Pancreas (tissue), 10 donors: ENCODE results near the gene SLC37A3. TPM values are rescaled to one million over a fixed set of nuclear protein-coding genes. Genes with fewer than 3 reads are reported as not detected.

Experiments used
- ATAC-seq, 4 donors: fragments of 200-7000 bp; cut with Tn5 transposase; one replicate each; pipeline versions ENCODE4 v1.8.0 to v1.9.1; 2020; ENCODE audit warnings: mild to moderate bottlenecking in 4 of 4, moderate library complexity in 4 of 4
- DNase-seq, 6 donors: peaks; one replicate each; pipeline ENCODE4 v3.0.0-alpha.2; 2020
- FAIRE-seq: peaks from 2 replicates; lab custom pipeline; 2012; peaks lifted over from hg19 to GRCh38; lab: Jason Lieb, UNC
- H3K27ac ChIP-seq, 4 donors: fragments of 200-600 bp; sonication (generic); 1 replicate in 3 of 4; 2 replicates in 1 of 4; pipeline versions ENCODE4 v1.5.0 to v1.8.0; 2020
- H3K27me3 ChIP-seq, 4 donors: fragments of 200-600 bp; one replicate each; pipeline ENCODE4 v1.8.0; 2021
- H3K36me3 ChIP-seq, 3 donors: fragments of 200-600 bp; sonication (generic) in 1 of 3; one replicate each; pipeline versions ENCODE4 v1.5.0 to v1.8.0; 2020 to 2021
- H3K4me1 ChIP-seq, 3 donors: fragments of 200-600 bp; one replicate each; pipeline ENCODE4 v1.8.0; 2021
- H3K4me3 ChIP-seq, 4 donors: fragments of 200-600 bp; sonication (generic) in 2 of 4; one replicate each; pipeline versions ENCODE4 v1.5.0 to v1.8.0; 2020 to 2021
- H3K9me3 ChIP-seq, 4 donors: fragments of 200-600 bp; one replicate each; pipeline ENCODE4 v1.8.0; 2021
- WGBS, 2 donors: extraction: QIAGEN DNeasy Blood & Tissue Kit; methylation state at CpG; one replicate each; pipeline ENCODE4 v1.1.7; 2013; 5-methylcytosine and 5-hydroxymethylcytosine counted together
- intact Hi-C, 3 donors: fragments of 100-400 bp; cut with DNase I; formaldehyde crosslinking; loops; one replicate each; pipeline versions ENCODE4 v1.11.1 to v1.14.2; 2022
- polyA plus RNA-seq, 2 donors: library from polyadenylated mRNA; stranded (reverse); fragments of 200-250 nt; gene quantifications; one replicate each; pipeline ENCODE4 v1.2.3, GENCODE V29; 2013
- total RNA-seq, 6 donors: library from RNA; stranded (reverse); fragmentation: NEBNext Ultra II Directional in 4 of 6; extraction: Animal tissue kit (Norgen Biotek cat#: 25700) in 4 of 6; gene quantifications; one replicate each; pipeline versions ENCODE4 v1.2.1 to v1.2.4, GENCODE V29; 2021 to 2023
- TF ChIP-seq, protein P1 (sequence below), 4 donors: fragments of 200-600 bp; sonication (generic) in 3 of 4; IDR thresholded peaks; one replicate each; pipeline versions ENCODE4 v1.5.0 to v1.8.0; 2021; ENCODE audit warnings: antibody characterized with exemption in 4 of 4
- donor health status: healthy with polysubstance abuse.
- donor health status: DM: no; HTN: no; CAD: no; lungs with moderate emphysema.
- donor health status: DM: no; HTN: no; CAD: no.
- donor health status: control.
- donor health status: control.
- donor health status: Bipolar disorder and iron deficiency.
- donor health status: DM: yes; HTN: yes; CAD: no.
- donor health status: DM: no; HTN: no; CAD: no.
- donor health status: DM: no; HTN: no; CAD: no.
- donor health status: DM: yes; HTN: yes; CAD: no.

Gene SLC37A3
- total and polyA plus RNA-seq, 8 donors = 17.3 to 30.3 (median 24.0) TPM

DNA sequence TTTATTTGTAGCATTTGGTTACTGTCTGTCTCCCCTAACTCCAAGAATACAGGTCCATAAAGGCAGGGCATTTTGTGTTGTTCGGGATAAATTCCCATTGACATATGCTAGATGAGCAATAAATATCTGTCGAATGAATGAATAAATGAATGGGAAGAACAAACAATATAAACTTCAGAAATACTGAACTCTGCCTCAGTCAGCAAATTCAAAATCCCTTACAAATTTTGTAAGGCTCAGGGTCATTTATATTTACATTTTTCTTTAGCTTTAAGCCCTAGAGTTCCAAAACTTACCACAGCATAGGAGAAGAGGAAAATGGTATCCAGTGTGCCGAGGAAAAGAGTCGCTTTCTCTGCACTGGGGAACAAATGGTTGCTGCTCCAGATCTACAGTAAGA, 29.0 kb downstream of the SLC37A3 start:
- H3K36me3 ChIP-seq = no peaks in the 10 kb centered on the region
- intact Hi-C loops = no loop called here
- H3K4me1 ChIP-seq = no peaks in the 10 kb centered on the region
- TF ChIP-seq, protein P1, sequence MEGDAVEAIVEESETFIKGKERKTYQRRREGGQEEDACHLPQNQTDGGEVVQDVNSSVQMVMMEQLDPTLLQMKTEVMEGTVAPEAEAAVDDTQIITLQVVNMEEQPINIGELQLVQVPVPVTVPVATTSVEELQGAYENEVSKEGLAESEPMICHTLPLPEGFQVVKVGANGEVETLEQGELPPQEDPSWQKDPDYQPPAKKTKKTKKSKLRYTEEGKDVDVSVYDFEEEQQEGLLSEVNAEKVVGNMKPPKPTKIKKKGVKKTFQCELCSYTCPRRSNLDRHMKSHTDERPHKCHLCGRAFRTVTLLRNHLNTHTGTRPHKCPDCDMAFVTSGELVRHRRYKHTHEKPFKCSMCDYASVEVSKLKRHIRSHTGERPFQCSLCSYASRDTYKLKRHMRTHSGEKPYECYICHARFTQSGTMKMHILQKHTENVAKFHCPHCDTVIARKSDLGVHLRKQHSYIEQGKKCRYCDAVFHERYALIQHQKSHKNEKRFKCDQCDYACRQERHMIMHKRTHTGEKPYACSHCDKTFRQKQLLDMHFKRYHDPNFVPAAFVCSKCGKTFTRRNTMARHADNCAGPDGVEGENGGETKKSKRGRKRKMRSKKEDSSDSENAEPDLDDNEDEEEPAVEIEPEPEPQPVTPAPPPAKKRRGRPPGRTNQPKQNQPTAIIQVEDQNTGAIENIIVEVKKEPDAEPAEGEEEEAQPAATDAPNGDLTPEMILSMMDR (IDR thresholded peaks at IDR 0.05) = no peak
- 92 to 93% methylated on average over 4 of the region's 4 CpGs for WGBS, 2 donors
- FAIRE-seq (no peak), ATAC-seq (no peak), DNase-seq (no peak)
- no peak overlapping the region for H3K27ac ChIP-seq
- H3K27me3 ChIP-seq = no peaks in the 10 kb centered on the region
- no peaks in the 10 kb centered on the region for H3K9me3 ChIP-seq
- H3K4me3 ChIP-seq = no peak overlapping the region

- FAIRE-seq (no peak), ATAC-seq (no peak), DNase-seq (no peak)
- Histone ChIP-seq H3K9me3 (no peaks in the 10 kb centered on the region), H3K27ac (no peak overlapping the region), H3K27me3 (no peaks in the 10 kb centered on the region), H3K4me3 (no peak overlapping the region), H3K4me1 (no peaks in the 10 kb centered on the region), H3K36me3 (no peaks in the 10 kb centered on the region)
- WGBS, 2 donors = 89 to 97% methylated on average over 9 of the region's 9 CpGs
- intact Hi-C loops = no loop called here
- TF ChIP-seq, protein P1 (IDR thresholded peaks at IDR 0.05) = no peak
These were observed 30.8 kb downstream of the SLC37A3 start for GRCh38 chr7:140367528-140367927.

GRCh38 chr7:140364819-140365218, 33.5 kb downstream of the SLC37A3 start:
- no peaks in the 10 kb centered on the region for H3K27me3 ChIP-seq
- ATAC-seq (no peak), FAIRE-seq (no peak), DNase-seq (no peak)
- WGBS, 2 donors = 90 to 94% methylated on average over 3 of the region's 3 CpGs
- intact Hi-C loops = no loop called here
- no peak overlapping the region for H3K4me3 ChIP-seq
- H3K27ac ChIP-seq = no peak overlapping the region
- no peaks in the 10 kb centered on the region for H3K36me3 ChIP-seq
- TF ChIP-seq, protein P1 (IDR thresholded peaks at IDR 0.05) = no peak
- H3K9me3 ChIP-seq = no peaks in the 10 kb centered on the region
- no peaks in the 10 kb centered on the region for H3K4me1 ChIP-seq

- TF ChIP-seq, protein P1 (IDR thresholded peaks at IDR 0.05) = no peak
- WGBS, 2 donors = 89 to 93% methylated on average over 6 of the region's 6 CpGs
- intact Hi-C loops = no loop called here
- no peak for ATAC-seq
- FAIRE-seq = no peak
- no peaks in the 10 kb centered on the region for H3K4me1 ChIP-seq
- H3K36me3 ChIP-seq = peaks cover 0 to 7% (median 0%) of the 10 kb centered on the region in 3 donors
- H3K27me3 ChIP-seq = no peaks in the 10 kb centered on the region
- no peak overlapping the region for H3K4me3 ChIP-seq
- no peaks in the 10 kb centered on the region for H3K9me3 ChIP-seq
- H3K27ac ChIP-seq = no peak overlapping the region
- no peak for DNase-seq
These were observed 37.6 kb downstream of the SLC37A3 start for GRCh38 chr7:140360697-140361229.

GRCh38 chr7:140358412-140359051, 39.8 kb downstream of the SLC37A3 start:
- no peak for DNase-seq
- H3K9me3 ChIP-seq = no peaks in the 10 kb centered on the region
- no peaks in the 10 kb centered on the region for H3K27me3 ChIP-seq
- TF ChIP-seq, protein P1 (IDR thresholded peaks at IDR 0.05) = no peak
- peak in 3 of 4 donors; percentile 32 to 38 (median 35) for ATAC-seq
- no peak overlapping the region for H3K27ac ChIP-seq
- H3K4me1 ChIP-seq = no peaks in the 10 kb centered on the region
- H3K36me3 ChIP-seq = peaks cover 0 to 7% (median 0%) of the 10 kb centered on the region in 3 donors
- intact Hi-C loops = no loop called here
- WGBS, 2 donors = 88 to 92% methylated on average over 10 of the region's 10 CpGs
- no peak overlapping the region for H3K4me3 ChIP-seq
- no peak for FAIRE-seq
